Neural progenitor cell (in vitro differentiated cells): Measurements from ENCODE around the gene XKR3. TPM values are rescaled to one million over a fixed set of nuclear protein-coding genes. Genes with fewer than 3 reads are reported as not detected.

ENCODE experiments used
- DNase-seq: peaks from one replicate; pipeline ENCODE4 v3.0.0-alpha.2; 2016; ENCODE audit warnings: low spot score
- H2AFZ ChIP-seq: fragments of 200-600 bp; sonication (generic); replicated peaks from 2 replicates; pipeline ENCODE4 v1.6.1; 2016; ENCODE audit warnings: antibody characterized with exemption
- H3F3A ChIP-seq: fragments of 200-600 bp; sonication (generic); 2 replicates; pipeline ENCODE4 v1.6.1; 2016; ENCODE audit warnings: antibody characterized with exemption, low read depth
- H3K27ac ChIP-seq: fragments of 200-600 bp; sonication (generic); 2 replicates; pipeline ENCODE4 v1.5.1; 2016; ENCODE audit warnings: mild to moderate bottlenecking
- H3K27me3 ChIP-seq: fragments of 200-600 bp; sonication (generic); 2 replicates; pipeline ENCODE4 v1.6.1; 2016; ENCODE audit warnings: mild to moderate bottlenecking, moderate library complexity
- H3K36me3 ChIP-seq: fragments of 200-600 bp; sonication (generic); 2 replicates; pipeline ENCODE4 v1.5.1; 2016
- H3K4me1 ChIP-seq: fragments of 200-600 bp; sonication (generic); 2 replicates; pipeline ENCODE4 v1.6.1; 2016; ENCODE audit warnings: mixed run types
- H3K4me2 ChIP-seq: fragments of 200-600 bp; sonication (generic); 2 replicates; pipeline ENCODE4 v1.6.1; 2016
- H3K4me3 ChIP-seq: fragments of 200-600 bp; sonication (generic); 2 replicates; pipeline ENCODE4 v1.5.1; 2016
- H3K79me2 ChIP-seq: fragments of 200-600 bp; sonication (generic); 2 replicates; pipeline ENCODE4 v1.6.1; 2016; ENCODE audit warnings: low read depth
- H3K9ac ChIP-seq: fragments of 200-600 bp; sonication (generic); 2 replicates; pipeline ENCODE4 v1.6.1; 2016
- H3K9me3 ChIP-seq: fragments of 200-600 bp; sonication (generic); 2 replicates; pipeline ENCODE4 v1.5.1; 2016; ENCODE audit warnings: low read depth
- H4K20me1 ChIP-seq: fragments of 200-600 bp; sonication (generic); 2 replicates; pipeline ENCODE4 v1.6.1; 2016; ENCODE audit warnings: low read depth
- H3K27ac Mint-ChIP-seq: 3 replicates; pipeline ENCODE4 v1.8.0; 2021; ENCODE audit warnings: mixed read lengths
- H3K27me3 Mint-ChIP-seq: 2 replicates; pipeline ENCODE4 v1.8.0; 2022; ENCODE audit warnings: low read depth, mild to moderate bottlenecking, inconsistent platforms, moderate library complexity, mixed read lengths; ENCODE audit not compliant: insufficient read depth
- H3K36me3 Mint-ChIP-seq: 3 replicates; pipeline ENCODE4 v1.8.0; 2021; ENCODE audit warnings: mixed read lengths
- H3K4me1 Mint-ChIP-seq: 3 replicates; pipeline ENCODE4 v1.8.0; 2021; ENCODE audit warnings: mixed read lengths
- H3K4me3 Mint-ChIP-seq: 3 replicates; pipeline ENCODE4 v1.8.0; 2021; ENCODE audit warnings: mild to moderate bottlenecking, moderate library complexity, mixed read lengths
- H3K9me3 Mint-ChIP-seq: 3 replicates; pipeline ENCODE4 v1.8.0; 2020; ENCODE audit warnings: mixed read lengths
- CTCF ChIP-seq: fragments of 200-600 bp; sonication (generic); IDR thresholded peaks from 2 replicates; pipeline ENCODE4 v1.5.1; 2017; ENCODE audit warnings: antibody characterized with exemption, mild to moderate bottlenecking
- EZH2 ChIP-seq: fragments of 200-600 bp; sonication (generic); IDR thresholded peaks from 2 replicates; pipeline ENCODE4 v1.6.1; 2017; ENCODE audit warnings: antibody characterized with exemption, mild to moderate bottlenecking, moderate library complexity
- EZH2phosphoT487 ChIP-seq: fragments of 200-600 bp; sonication (generic); IDR thresholded peaks from 2 replicates; pipeline ENCODE4 v1.6.1; 2017; ENCODE audit warnings: antibody characterized with exemption
- total RNA-seq: library from RNA; depleted of rRNA; stranded (reverse); fragments of >200 nt; gene quantifications from 2 replicates; pipeline ENCODE4 v1.2.3, GENCODE V29; 2015; ENCODE audit warnings: low replicate concordance

XKR3 gene
- total RNA-seq, 1 donor from 2014 or later: not detected

GRCh38 chr22:16783453-16783852 is 41.8 kb downstream of the XKR3 start:
- peaks cover 26% of the 10 kb centered on the region for H3K9me3 Mint-ChIP-seq
- no peaks in the 10 kb centered on the region for H3F3A ChIP-seq

GRCh38 chr22:16781764-16782329 is 43.4 kb downstream of the XKR3 start:
- Mint-ChIP-seq H3K9me3 (peaks cover 26% of the 10 kb centered on the region), H3K36me3 (no peaks in the 10 kb centered on the region), H3K4me1 (no peaks in the 10 kb centered on the region), H3K4me3 (no peak overlapping the region), H3K27ac (no peak overlapping the region), H3K27me3 (no peaks in the 10 kb centered on the region)
- H3K27ac ChIP-seq: no peak overlapping the region
- TF ChIP-seq CTCF: no peak
- no peak for TF ChIP-seq EZH2phosphoT487
- TF ChIP-seq EZH2: no peak
- H3K79me2 ChIP-seq: no peaks in the 10 kb centered on the region
- no peak overlapping the region for H3K9ac ChIP-seq
- no peak overlapping the region for H3K4me3 ChIP-seq
- no peaks in the 10 kb centered on the region for H3K9me3 ChIP-seq
- no peak for DNase-seq
- no peak overlapping the region for H2AFZ ChIP-seq
- no peaks in the 10 kb centered on the region for H3F3A ChIP-seq
- no peak overlapping the region for H3K4me2 ChIP-seq
- no peaks in the 10 kb centered on the region for H3K36me3 ChIP-seq
- H4K20me1 ChIP-seq: no peaks in the 10 kb centered on the region
- no peaks in the 10 kb centered on the region for H3K4me1 ChIP-seq
- H3K27me3 ChIP-seq: no peaks in the 10 kb centered on the region

More at GRCh38 chr22:16783453-16783852, 41.8 kb downstream of the XKR3 start:
- no peaks in the 10 kb centered on the region for H3K27me3 ChIP-seq
- H3K9ac ChIP-seq: no peak overlapping the region
- DNase-seq: no peak
- no peak overlapping the region for H2AFZ ChIP-seq
- no peaks in the 10 kb centered on the region for H3K36me3 ChIP-seq
- H3K9me3 ChIP-seq: no peaks in the 10 kb centered on the region
- no peak overlapping the region for H3K4me2 ChIP-seq
- Mint-ChIP-seq H3K36me3 (no peaks in the 10 kb centered on the region), H3K27ac (no peak overlapping the region), H3K4me1 (no peaks in the 10 kb centered on the region), H3K4me3 (no peak overlapping the region), H3K27me3 (no peaks in the 10 kb centered on the region)
- TF ChIP-seq EZH2 (no peak), EZH2phosphoT487 (no peak), CTCF (no peak)
- H3K4me1 ChIP-seq: no peaks in the 10 kb centered on the region
- no peak overlapping the region for H3K27ac ChIP-seq
- no peaks in the 10 kb centered on the region for H4K20me1 ChIP-seq
- no peaks in the 10 kb centered on the region for H3K79me2 ChIP-seq
- H3K4me3 ChIP-seq: no peak overlapping the region

- Histone ChIP-seq H3K79me2 (no peaks in the 10 kb centered on the region), H3K9ac (no peak overlapping the region), H3K27me3 (no peaks in the 10 kb centered on the region), H3K27ac (no peak overlapping the region), H2AFZ (no peak overlapping the region), H3K4me1 (no peaks in the 10 kb centered on the region), H4K20me1 (no peaks in the 10 kb centered on the region), H3K36me3 (no peaks in the 10 kb centered on the region), H3K4me2 (no peak overlapping the region), H3F3A (no peaks in the 10 kb centered on the region), H3K9me3 (no peaks in the 10 kb centered on the region), H3K4me3 (no peak overlapping the region)
- H3K9me3 Mint-ChIP-seq: peaks cover 26% of the 10 kb centered on the region
- no peak overlapping the region for H3K4me3 Mint-ChIP-seq
- no peak for DNase-seq
- no peaks in the 10 kb centered on the region for H3K36me3 Mint-ChIP-seq
- no peak for TF ChIP-seq EZH2
- H3K4me1 Mint-ChIP-seq: no peaks in the 10 kb centered on the region
- H3K27me3 Mint-ChIP-seq: no peaks in the 10 kb centered on the region
- H3K27ac Mint-ChIP-seq: no peak overlapping the region
These were observed 44.0 kb downstream of the XKR3 start for GRCh38 chr22:16781074-16781763.

- Histone ChIP-seq H3K79me2 (no peaks in the 10 kb centered on the region), H3K27me3 (no peaks in the 10 kb centered on the region), H2AFZ (no peak overlapping the region), H3K9ac (no peak overlapping the region), H3K36me3 (no peaks in the 10 kb centered on the region), H3K4me3 (no peak overlapping the region), H3F3A (no peaks in the 10 kb centered on the region), H3K9me3 (no peaks in the 10 kb centered on the region), H3K4me1 (no peaks in the 10 kb centered on the region), H4K20me1 (no peaks in the 10 kb centered on the region), H3K4me2 (no peak overlapping the region), H3K27ac (no peak overlapping the region)
- DNase-seq: no peak
- no peak overlapping the region for H3K4me3 Mint-ChIP-seq
- H3K4me1 Mint-ChIP-seq: no peaks in the 10 kb centered on the region
- no peaks in the 10 kb centered on the region for H3K27me3 Mint-ChIP-seq
- H3K27ac Mint-ChIP-seq: no peak overlapping the region
- peaks cover 30% of the 10 kb centered on the region for H3K9me3 Mint-ChIP-seq
- no peak for TF ChIP-seq CTCF
- TF ChIP-seq EZH2phosphoT487: no peak
- TF ChIP-seq EZH2: no peak
- no peaks in the 10 kb centered on the region for H3K36me3 Mint-ChIP-seq
These were observed 47.8 kb downstream of the XKR3 start for GRCh38 chr22:16777284-16777924.
